IPS DF 4.7 (cell line): ENCODE data around the gene CD81.
A peak's percentile ranks its signal among the peaks of the same experiment; 100 is the strongest.

Experiments
- DNase-seq: peaks from one replicate; pipeline ENCODE4 v3.0.0-alpha.2; 2013; ENCODE audit warnings: low spot score; ENCODE audit errors: extremely low read depth

Gene CD81

DNA sequence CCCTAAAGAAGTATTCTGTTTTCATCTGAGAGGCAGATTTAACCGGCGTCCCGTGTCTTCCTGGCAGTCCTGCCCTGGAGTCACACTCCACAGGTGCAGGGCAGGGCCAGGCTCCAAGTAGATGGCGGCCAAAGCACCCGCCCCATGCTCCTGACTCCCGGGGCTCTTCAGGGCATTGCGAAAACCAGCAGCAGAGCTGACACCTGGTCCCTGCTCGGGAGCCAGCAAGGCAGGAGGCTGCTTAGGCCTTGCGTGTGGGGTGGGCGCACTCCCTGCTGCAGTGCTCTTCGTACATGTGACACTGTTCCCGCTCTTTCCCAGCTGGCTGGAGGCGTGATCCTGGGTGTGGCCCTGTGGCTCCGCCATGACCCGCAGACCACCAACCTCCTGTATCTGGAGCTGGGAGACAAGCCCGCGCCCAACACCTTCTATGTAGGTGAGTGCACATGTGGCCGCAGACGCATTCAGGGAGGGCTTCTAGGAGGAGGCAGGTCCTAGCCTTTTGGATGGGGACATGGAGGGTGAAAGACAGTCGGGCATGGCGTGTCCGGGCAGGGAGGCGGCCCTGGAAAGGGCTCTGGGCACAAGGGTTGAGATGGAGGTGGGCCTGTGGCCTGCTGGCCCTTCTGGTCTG is 13.1 kb downstream of the CD81 start:
- no peak for DNase-seq

DNA sequence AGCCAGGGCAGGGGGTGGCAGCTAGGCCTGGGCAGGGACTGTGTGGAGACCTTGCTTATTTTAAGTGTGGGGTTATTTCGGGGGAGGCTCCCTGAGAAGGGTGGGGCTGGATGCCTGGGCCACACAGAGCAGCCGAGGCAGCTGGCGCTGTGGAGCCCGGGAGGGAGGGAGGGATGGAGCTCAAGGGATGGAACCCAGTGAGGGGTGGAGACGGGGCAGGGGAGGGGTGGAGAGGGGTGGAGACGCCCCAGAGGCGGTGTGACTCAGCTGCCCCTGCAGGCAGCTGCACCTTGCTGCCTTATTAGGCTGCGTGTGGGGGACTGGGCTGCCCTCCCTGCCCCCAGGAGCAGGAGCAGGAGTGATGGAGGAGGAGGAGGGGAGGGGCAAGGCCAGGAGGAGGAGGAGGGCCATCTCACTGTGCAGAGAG is 13.6 kb downstream of the CD81 start:
- DNase-seq, result no peak

DNA sequence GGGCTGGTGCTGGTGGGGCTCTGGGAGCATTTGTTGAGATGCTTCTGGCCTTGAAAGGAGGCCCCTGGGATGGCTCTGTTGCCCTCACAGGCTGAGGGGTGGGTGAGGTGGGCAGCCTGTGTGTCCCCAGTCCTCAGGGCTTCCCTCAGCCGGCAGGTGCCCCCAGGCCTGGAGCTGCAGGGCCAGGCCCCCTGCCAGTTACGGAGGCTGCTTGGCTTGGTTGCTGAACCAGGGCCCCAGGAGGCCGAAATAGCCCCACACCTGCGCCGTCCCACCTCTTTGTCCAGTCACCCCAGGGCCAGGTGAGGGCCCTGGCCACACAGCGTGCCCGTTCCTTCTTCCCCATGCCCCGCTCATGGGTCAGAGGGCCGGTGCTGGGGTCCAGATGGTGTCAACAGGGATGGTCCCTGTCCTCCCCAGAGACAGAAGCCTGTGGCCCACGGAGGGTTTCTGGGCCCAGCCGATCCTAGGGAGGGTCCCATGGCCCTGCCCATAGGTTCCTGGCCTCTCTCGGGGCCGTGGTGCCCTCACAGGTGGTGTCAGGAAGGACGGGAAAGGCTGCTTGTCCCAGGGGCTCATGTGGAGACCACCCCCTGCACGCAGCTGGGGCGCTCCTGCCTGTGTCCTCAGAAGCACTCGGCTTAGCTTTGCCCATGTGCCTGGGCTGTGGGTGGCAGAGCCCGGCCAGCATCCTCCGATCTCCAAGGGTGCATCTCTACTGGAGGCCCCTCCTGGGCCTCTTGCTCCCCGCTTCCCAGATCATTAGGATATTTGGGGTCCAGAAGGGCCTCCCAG is 14.3 kb downstream of the CD81 start:
- DNase-seq, result no peak

GRCh38 chr11:2392241-2392959 is 15.3 kb downstream of the CD81 start:
- no peak for DNase-seq

DNA sequence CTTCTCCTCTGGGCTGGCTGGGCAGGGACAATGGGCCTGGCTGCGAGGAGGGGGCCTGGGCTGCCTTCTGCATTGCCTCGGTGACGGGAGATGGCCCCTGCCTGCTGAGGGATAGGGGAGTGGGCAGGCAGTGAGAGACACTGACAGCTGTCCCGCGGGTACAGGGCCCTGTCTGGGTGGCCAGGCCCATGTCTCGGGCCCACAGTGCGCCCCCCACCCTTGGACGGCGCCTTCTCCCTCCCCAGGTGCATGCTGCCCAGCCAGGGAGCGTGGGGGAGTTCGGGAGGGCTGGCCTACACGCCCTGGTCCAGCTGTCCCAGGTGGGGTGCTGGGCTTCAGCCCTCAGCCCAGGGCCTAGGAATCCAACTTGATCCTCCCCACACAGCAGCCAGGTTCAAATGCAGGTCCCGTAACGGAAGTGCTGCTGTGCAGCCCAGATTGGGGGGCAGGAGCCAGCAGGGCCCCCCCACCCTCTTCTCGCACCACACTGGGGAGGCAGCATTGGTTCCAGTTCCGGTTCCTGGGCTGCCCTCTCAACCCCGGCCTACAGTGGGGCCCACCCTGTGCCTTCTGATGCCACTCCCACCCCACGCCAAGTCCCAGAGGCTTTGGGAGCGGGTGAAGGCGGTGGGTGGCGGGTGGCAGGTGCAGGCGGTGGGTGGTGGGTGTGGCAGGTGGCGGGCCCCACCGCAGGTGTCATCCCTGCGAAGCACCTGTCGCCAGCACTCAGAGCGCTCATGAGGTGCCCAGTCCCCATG is 16.2 kb downstream of the CD81 start:
- DNase-seq, result no peak

DNA sequence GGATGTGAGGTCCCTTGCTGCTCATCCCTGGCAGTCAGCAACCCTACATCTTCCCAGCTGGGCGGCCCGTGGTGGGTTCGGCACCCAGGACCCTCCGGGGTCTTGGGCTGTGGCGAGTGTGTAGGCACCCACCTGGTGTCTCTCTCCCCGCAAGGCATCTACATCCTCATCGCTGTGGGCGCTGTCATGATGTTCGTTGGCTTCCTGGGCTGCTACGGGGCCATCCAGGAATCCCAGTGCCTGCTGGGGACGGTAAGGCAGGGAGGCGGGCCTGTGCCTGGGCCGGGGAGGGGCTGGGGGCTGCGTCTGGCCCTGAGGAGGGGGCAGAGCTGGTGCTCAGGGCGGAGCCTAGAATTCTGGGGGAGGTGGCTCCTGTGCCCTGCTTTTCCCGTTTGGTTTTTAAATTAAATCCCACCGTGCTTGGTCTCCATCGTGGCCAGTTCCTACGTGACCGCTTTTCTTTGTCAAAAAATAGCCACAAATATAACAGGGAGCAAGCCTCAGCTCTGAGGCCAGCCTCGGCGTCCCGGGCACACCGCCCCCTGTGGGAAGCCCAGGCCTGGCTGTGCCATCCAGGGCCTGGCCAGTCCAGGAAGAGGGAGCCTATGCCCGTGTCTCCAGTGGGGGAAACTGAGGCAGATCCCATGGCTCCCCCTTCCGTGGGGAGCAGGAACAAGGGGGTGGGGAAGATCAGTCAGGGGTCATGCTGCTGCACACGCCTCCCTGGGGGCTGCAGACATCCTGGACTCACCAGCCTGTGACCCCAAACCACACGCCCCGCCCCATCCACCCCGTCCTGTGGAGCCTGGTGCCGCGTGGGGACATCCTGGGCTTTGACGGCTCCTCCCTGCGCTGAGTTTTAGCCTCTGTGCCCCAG is 17.1 kb downstream of the CD81 start:
- DNase-seq, result no peak

DNA sequence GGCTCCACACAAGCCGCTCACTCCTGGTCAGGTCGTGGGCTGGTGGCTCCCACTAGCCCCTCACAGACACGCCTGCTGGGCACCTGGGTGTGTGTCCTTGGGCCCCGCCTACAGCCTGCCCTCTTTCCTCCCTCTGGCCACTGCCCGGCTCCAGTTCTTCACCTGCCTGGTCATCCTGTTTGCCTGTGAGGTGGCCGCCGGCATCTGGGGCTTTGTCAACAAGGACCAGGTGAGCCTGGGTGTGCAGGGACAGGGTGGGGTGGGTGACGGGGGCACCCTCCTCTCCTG is 17.7 kb downstream of the CD81 start:
- DNase-seq, result no peak

DNA sequence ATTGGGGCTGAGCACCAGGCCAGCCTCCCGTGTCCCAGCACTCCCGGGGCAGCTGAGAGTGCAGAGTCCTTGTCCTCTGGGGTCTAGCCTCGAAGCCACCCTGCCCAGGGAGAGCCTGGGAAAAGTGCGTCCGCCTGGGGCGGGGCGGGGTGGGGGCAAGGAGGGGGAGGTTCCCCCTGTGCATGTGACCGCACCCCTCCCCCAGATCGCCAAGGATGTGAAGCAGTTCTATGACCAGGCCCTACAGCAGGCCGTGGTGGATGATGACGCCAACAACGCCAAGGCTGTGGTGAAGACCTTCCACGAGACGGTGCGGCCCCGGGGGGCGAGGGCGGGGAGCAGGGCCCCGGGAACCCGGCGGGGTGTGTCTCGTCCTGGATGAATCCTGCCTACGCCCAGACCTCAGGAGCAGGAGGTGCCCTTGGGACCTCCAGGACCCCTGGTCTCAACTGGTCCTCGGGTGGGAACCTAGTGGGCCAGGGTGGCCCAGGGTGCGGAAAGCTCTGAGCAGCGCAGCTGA is 18.2 kb downstream of the CD81 start:
- no peak for DNase-seq

DNA sequence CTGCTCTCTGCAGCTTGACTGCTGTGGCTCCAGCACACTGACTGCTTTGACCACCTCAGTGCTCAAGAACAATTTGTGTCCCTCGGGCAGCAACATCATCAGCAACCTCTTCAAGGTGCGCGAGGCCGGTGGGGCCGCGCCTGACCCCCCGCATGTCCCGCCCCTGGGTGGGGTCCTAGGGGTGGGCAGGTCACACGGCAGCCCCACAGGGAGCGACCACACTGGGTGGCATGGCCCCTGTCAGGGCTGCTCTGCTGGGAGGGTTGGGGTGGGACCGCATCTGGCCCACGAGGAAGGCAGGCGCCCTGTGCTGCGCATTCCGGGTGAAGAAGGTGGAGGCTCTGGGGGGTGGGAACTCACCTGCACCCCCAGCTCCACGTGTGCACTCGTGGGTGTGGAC is 18.7 kb downstream of the CD81 start:
- no peak for DNase-seq

- DNase-seq, result no peak
These were observed 19.4 kb downstream of the CD81 start for GRCh38 chr11:2396471-2396870.

DNA sequence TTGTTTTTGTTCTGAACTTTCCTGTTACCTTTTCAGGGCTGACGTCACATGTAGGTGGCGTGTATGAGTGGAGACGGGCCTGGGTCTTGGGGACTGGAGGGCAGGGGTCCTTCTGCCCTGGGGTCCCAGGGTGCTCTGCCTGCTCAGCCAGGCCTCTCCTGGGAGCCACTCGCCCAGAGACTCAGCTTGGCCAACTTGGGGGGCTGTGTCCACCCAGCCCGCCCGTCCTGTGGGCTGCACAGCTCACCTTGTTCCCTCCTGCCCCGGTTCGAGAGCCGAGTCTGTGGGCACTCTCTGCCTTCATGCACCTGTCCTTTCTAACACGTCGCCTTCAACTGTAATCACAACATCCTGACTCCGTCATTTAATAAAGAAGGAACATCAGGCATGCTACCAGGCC is 19.9 kb downstream of the CD81 start:
- DNase-seq, result no peak

GRCh38 chr11:2398664-2399355 is 21.7 kb downstream of the CD81 start:
- DNase-seq, result no peak

GRCh38 chr11:2399488-2400068 is 22.5 kb downstream of the CD81 start:
- DNase-seq, result no peak

DNA sequence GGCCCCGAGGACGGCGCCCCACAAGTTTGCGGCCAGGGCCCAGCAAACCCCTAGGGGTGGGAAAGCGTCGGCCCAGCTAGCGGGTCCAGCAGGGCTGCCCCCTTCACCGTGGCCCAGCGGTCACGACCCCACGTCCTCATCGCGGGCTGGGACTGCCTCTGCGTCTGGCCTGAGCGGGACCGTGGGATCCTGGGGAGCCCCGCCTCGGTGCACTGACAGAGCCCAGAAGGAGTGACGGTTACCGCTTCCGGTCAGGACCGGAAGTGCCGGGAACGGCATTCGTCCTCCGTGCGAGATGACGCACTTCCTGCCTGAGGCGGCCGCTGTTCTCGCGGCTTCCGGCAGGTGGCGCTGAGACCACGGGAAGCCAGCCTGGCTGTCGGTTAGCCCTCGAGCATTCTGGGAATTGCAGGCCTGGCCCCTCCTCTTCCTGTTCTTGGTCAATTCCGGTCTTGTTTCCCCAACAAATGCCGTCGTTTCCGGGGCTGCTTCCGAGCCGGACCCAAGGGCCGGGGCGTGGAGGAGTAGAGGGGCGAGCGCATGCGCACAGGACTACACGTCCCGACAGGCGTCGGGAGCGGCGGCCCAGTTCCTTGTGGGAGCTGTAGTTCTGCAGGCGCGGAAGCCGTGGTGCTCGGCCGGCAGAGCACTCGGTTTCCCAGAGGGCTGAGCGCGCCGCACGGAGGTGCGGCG is 23.1 kb downstream of the CD81 start, which contains the start of gene TSSC4:
TSS of gene TSSC4 (plus strand) at position 682 of the 693 bp plus-strand sequence. CDS start 1,884 bp downstream, outside the sequence.
- DNase-seq, result peak; percentile 93

DNA sequence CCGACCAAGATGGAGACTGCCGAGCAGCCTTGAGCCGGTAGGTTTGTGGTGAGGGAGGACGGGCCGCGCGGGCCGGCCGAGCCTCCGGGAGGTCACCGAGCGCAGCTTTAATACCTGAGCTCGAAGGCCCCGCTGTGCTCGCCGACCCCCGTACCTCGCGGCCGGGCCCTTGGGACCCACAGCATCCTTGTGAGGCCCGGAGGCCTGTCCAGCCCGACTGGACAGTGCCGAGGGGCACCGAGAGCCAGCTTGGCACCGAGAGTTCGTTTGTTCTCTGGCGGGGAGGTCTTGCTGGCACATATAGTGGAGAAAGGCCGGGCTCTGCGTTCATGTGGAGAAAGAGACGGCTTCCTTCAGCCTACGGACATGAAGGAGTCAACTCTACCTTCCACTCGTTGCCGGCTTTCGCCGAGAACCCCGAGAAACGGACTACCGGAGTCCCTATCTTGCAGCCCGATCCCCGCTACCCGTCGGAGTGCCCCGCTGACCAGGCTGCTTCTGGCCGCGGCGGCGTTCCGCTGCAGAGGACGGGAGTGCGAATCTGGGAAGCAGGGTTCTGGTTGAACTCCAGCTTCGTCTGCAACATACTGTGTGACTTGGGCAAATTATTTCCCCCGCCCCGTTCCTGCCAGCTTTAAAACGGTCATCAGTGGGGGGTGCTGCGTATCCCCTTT is 23.8 kb downstream of the CD81 start:
- no peak for DNase-seq

GRCh38 chr11:2401436-2401984 is 24.4 kb downstream of the CD81 start:
- no peak for DNase-seq

- DNase-seq, result no peak
These were observed 25.0 kb downstream of the CD81 start for GRCh38 chr11:2402106-2402505.
